GM12801 (cell line): ENCODE results near the gene TRPM3.

Source experiments
- CTCF ChIP-seq: IDR thresholded peaks from one replicate; pipeline ENCODE4 v1.5.1; 2011; ENCODE audit warnings: control low read depth; ENCODE audit not compliant: insufficient read length; ENCODE audit errors: extremely low read depth

TRPM3 gene

GRCh38 chr9:71120501-71121247 lies 747 bp downstream of the TRPM3 start:
- TF ChIP-seq CTCF: no peak

- no peak for TF ChIP-seq CTCF
These were observed 1.7 kb downstream of the TRPM3 start for GRCh38 chr9:71119746-71120145.

DNA sequence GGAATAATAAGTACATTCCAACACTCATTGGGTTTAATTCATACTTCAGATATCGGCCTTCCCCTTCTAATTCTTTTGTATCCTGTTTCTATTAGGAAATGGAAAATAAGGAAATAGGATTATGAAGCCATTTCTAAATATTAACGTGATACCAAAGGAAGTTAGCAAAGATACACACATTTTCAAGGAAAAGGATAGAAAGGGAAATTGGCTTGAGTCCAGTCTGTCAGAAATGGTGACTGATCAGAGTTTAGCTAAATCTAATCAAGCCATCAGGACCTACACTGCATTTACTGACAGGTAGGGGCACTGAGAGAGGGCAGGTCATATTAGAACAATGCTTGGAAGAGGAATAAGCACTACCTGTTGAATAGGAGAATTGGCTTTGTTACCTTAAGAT lies 3.1 kb downstream of the TRPM3 start:
- no peak for TF ChIP-seq CTCF

- TF ChIP-seq CTCF: no peak
These were observed 5.9 kb downstream of the TRPM3 start for GRCh38 chr9:71115448-71115975.

DNA sequence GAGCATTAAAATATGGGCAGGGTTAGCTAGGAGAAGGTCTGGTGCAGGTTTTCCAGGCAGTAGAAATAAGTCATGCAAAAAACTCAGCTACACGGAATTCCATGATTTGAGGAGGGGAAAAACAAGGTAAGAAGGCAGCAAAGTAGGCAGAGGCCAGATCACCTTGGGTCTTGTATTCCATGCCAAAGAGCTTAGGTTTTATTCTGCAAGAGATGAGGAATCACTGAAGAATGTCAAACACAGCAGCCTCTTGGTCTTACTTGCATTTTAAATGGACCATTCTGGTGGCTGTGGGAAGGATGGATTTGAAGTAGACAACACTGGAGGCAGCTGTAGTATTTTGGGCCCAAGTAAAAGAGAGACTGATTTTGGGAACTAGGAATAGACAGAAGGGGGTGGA lies 8.6 kb downstream of the TRPM3 start:
- TF ChIP-seq CTCF: no peak

DNA sequence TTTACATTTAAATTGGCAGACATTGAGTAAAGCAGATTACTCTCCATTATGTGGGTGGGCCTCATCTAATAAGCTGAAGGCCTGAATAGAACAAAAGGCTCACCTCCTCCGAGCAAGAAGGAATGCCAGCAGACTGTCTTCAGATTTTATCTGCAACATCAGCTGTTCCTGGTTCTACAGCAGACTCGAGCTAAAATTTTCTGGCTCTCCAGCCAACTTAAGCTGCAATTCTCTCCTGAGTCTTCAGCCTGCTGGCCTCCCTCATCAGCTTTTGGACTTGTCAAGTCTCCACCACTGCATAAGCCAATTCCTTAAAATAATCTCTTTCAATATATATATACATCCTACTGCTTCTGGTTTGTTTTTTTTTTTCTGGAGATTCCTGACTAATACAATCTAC lies 12.5 kb downstream of the TRPM3 start:
- no peak for TF ChIP-seq CTCF

- no peak for TF ChIP-seq CTCF
These were observed 14.4 kb downstream of the TRPM3 start for GRCh38 chr9:71106992-71107391.
